Rectal smooth muscle tissue (tissue), 1 donor: ENCODE data around the gene C10orf71.

ENCODE experiments used
- H3K27ac ChIP-seq: one replicate; pipeline ENCODE4 v1.7.0; 2013; ENCODE audit warnings: low read depth, low read length, inconsistent platforms
- H3K27me3 ChIP-seq: one replicate; pipeline ENCODE4 v1.7.0; 2013; ENCODE audit warnings: low read length; ENCODE audit not compliant: control insufficient read depth, insufficient read depth
- H3K36me3 ChIP-seq: one replicate; pipeline ENCODE4 v1.7.0; 2013; ENCODE audit warnings: low read length; ENCODE audit not compliant: control insufficient read depth, insufficient read depth
- H3K4me1 ChIP-seq: one replicate; pipeline ENCODE4 v1.7.0; 2013; ENCODE audit warnings: low read length; ENCODE audit not compliant: control insufficient read depth, insufficient read depth
- H3K4me3 ChIP-seq: one replicate; pipeline ENCODE4 v1.7.0; 2013; ENCODE audit warnings: low read length
- H3K9ac ChIP-seq: one replicate; pipeline ENCODE4 v1.7.0; 2013; ENCODE audit warnings: low read length

Gene C10orf71, protein sequence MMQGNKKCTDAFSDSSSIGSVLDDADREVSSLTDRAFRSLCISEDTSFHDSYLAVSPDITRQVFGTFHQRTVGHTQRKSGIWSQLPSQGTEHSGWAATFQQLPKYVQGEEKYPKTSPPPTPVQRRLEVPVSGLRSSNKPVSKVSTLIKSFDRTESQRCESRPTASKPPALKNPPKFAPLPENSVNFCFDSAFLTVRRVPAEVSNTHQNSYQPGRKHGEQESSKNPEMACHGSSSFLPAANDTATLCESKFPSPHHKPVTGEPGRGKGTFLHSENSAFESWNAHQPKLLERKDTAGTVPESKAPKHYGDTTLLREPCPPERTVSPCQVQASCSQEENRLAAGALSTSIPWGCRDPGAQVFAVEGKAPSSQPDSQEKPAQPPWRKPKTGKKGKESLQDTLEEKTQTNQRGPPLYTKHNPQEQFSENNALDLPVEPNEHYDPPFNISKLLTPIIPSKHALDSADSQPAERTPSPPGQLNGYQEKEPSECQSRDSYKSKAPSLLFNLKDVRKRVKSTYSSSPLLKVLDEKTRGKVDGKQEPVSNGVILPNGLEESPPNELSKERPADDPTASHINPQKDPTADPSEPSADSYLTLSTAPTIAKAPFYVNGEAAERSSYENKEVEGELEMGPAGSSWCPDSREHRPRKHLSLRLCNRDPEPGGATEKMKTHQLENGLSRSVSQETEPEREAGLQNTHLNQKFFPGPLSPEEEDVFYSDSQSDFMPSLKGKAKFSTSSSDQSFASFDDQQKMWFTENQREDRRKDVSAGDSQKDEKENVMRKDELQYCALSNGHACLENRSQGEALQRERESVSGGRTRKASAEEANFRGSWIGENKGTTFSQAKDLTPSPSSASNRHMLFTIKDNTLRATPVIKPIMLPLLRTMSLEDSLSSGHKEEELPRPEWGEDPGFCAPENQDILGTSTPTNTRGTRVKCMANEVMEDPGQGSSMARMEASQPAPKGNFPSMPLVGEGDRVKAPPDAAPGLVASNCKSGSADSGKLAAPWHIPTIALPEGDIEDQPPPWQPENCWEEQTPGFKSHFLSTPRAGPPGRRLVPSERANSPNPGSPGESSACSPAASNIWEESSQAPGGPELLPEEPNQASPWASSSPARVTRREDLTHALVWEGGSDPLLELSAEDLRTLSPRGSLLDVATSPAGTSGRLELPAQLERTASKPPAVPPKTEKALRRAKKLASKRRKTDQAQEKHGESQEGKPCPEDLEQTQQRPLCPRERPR (N-terminal part only)

DNA sequence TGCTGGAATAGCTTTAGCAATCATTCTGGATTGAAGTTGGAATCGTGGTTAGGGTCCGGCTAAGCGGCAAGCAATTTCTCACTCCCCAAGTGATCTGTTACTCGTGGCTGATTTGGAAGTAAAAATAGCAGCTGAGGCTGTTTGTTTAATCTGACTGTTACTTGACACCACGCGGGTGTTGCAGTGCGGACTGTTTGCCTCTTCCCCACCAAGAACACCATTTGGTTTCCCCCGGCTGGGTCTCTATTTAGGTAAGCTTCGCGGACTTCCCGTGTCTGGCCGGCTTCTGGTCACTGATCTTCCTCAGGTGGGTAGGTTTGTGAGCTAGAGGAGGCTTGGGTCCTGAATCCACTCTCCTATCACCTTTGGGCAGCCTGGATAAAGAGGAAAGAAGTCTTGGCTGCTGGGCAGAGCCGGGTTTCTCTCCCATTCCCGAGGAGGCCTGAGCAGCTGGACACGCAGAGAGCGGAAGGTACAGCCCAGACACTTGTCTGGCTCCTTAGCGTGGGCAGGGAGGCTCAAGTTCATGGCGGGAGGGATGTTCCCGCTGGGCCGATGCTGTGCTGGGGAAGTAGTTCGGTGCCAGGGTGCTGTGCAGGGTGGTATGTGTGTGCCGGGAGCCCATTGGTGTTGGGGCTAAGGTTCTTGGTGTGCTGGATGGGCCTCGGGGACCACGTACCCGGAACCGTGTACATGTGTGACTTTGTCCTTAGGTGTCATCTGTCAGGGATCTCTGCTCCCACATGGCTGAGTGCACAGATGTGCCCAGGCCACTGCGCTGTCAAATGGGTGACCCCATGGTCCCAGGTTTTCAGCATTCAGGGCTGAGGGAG lies at the start of gene C10orf71:
Gene C10orf71, plus strand, starts transcription at position 188 of the 833 bp plus-strand sequence. CDS start 23,376 bp downstream, outside the sequence.
- Histone ChIP-seq H3K4me1 (no peaks in the 10 kb centered on the region), H3K27me3 (no peaks in the 10 kb centered on the region), H3K9ac (no peak within 1 kb of the TSS), H3K27ac (no peak within 1 kb of the TSS), H3K4me3 (no peak within 1 kb of the TSS), H3K36me3 (no peaks in the 10 kb centered on the region)

DNA sequence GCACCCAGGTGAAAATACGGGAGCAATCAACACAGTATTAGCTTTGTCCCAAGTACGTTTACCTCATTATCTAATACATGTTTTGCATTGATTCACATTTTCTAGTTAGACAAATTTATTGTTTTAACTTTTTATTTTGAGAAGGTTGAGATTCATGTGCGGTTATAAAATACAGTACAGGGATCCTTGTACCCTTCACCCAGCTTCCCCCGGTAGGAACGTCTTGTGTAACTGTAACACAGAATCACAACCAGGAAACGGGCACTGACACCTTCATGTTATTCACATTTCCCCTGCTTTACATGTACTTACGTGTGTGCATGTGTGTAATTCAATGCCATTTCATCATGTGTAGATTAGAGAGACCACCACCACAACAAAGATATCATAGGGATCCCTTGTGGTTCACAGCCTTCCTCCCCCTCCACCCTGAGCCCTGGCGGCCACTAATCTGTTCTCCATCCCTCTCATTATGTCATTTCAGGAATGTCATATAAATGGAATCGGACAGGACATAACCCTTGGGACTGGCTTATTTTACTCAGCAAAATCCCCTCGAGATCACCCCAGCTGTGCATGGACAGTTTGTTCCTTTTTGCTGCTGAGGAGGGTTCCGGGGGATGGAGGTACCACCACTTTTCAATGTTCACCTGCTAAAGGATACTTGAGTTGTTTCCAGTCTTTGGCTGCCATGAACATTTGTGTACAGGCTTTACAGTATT lies 46.5 kb upstream of the C10orf71 start:
- Histone ChIP-seq H3K4me1 (no peaks in the 10 kb centered on the region), H3K27me3 (no peaks in the 10 kb centered on the region), H3K36me3 (no peaks in the 10 kb centered on the region), H3K4me3 (no peak overlapping the region), H3K9ac (no peak overlapping the region), H3K27ac (no peak overlapping the region)

DNA sequence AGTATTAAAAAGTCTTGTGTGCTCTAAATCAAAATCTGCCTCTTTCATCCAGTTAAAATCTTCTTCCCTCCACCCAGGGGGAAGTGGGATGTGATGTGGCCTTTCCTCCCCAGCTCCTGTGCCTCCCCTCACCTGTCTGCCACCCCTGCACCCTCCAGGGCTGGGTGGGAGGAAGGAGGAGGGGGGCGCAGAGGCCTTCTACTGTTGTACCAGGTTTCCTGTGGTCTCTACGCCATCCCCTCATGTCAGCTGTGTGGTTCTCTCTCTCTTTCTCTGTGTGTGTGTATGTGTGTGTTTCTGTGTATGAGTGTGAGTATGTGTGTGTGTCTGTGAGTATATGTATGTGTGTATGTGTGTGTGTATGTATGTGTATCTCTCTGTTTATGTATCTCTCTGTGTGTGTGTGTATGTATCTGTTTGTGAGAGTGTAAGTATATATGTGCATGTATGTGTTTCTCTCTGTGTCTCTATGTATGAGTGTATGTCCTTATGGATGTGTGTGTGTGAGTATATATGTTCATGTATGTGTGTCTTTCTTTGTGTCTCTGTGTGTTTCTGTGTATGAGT lies 45.5 kb upstream of the C10orf71 start:
- no peak overlapping the region for H3K9ac ChIP-seq
- no peak overlapping the region for H3K4me3 ChIP-seq
- H3K36me3 ChIP-seq, result no peaks in the 10 kb centered on the region
- no peak overlapping the region for H3K27ac ChIP-seq
- no peaks in the 10 kb centered on the region for H3K4me1 ChIP-seq
- H3K27me3 ChIP-seq, result no peaks in the 10 kb centered on the region

DNA sequence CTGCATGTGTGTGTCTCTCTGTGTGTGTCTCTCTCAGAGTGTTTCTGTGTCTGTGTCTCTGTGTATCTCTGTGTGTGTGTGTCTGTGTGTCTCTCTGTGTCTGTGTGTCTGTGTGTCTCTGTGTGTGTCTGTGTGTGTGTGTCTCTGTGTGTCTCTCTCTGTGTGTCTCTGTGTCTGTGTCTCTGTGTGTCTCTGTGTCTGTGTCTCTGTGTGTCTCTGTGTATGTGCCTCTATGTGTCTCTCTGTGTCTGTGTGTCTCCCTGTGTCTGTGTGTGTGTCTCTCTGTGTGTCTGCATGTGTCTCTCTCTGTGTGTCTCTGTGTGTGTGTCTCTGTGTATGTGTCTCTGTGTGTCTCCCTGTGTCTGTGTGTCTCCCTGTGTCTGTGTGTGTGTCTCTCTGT lies 44.8 kb upstream of the C10orf71 start:
- Histone ChIP-seq H3K27ac (no peak overlapping the region), H3K4me1 (no peaks in the 10 kb centered on the region), H3K9ac (no peak overlapping the region), H3K36me3 (no peaks in the 10 kb centered on the region), H3K27me3 (no peaks in the 10 kb centered on the region), H3K4me3 (no peak overlapping the region)

DNA sequence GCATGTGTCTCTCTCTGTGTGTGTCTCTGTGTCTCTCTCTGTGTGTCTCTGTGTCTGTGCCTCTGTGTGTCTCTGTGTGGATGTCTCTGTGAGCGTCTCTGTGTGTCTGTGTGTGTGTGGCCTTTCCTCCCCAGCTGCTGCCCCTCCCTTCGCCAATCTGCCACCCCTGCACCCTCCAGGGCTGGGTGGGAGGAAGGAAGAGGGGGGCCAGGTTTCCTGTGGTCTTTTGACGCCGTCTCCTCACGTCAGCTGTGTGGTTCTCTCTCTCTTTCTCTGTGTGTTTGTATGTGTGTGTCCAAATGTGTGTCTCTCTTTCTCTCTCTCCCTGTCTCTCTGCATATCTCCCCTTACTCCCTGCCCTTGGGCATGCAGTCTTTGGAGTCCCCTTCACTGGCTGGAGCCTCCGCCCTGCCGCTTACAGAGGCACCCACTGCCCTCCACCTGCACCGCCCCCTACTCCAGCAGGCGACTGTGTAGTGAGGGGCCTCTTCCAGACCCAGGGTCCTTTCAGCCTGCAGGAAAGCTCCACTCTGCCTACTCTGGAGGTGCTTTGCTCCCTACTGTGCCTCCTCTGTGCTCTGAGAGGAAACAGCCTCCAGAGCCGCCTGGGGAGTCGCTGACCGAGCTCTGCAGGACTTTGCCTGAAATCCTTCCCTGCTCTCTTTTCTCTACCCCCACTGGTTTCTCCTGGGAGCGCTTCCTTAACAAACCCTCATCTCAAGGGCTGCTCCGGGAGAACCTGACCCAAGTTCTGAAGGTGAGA lies 44.2 kb upstream of the C10orf71 start:
- Histone ChIP-seq H3K4me1 (no peaks in the 10 kb centered on the region), H3K4me3 (no peak overlapping the region), H3K27me3 (no peaks in the 10 kb centered on the region), H3K36me3 (no peaks in the 10 kb centered on the region), H3K27ac (no peak overlapping the region), H3K9ac (no peak overlapping the region)

DNA sequence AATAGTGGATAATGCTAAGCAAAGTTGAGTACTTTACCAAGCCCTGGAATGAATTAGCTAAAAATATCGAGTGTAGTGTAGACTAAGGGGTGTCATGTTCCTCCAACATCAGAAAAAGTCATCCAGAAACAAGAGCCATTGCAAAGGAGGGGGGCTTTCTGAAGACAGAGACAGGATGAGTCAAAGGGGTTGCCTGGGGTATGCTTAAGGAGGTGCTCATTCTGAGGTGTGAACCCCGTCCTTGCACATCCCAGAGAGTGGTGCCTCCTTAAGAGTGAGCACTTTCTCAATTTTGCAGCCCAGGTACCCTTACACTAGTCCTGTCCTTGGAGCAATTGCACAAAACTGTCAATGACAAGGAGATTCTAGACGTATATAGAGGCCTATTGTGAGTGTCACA lies 43.1 kb upstream of the C10orf71 start:
- Histone ChIP-seq H3K4me1 (no peaks in the 10 kb centered on the region), H3K27me3 (no peaks in the 10 kb centered on the region), H3K4me3 (no peak overlapping the region), H3K36me3 (no peaks in the 10 kb centered on the region), H3K9ac (no peak overlapping the region), H3K27ac (no peak overlapping the region)

DNA sequence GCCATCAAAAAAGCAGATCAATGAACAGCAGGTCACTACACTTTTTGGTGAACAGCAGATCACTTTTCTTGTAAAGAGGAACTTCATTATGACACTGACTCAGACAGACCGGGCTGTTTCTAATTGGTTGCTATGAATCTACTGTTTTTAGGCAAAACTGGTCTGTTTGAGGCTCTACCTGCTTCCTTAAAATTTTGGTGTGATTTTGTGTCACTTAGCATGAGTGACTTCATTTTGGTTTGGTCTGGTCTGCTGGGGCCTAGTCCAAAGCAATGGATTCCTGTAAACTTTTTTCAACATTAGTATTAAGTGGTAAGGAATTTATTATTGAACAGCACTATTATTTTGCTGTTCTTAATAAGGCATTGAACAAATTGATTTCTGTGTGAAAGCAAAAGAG lies 41.8 kb upstream of the C10orf71 start:
- Histone ChIP-seq H3K4me1 (no peaks in the 10 kb centered on the region), H3K4me3 (no peak overlapping the region), H3K27me3 (no peaks in the 10 kb centered on the region), H3K27ac (no peak overlapping the region), H3K36me3 (no peaks in the 10 kb centered on the region), H3K9ac (no peak overlapping the region)

DNA sequence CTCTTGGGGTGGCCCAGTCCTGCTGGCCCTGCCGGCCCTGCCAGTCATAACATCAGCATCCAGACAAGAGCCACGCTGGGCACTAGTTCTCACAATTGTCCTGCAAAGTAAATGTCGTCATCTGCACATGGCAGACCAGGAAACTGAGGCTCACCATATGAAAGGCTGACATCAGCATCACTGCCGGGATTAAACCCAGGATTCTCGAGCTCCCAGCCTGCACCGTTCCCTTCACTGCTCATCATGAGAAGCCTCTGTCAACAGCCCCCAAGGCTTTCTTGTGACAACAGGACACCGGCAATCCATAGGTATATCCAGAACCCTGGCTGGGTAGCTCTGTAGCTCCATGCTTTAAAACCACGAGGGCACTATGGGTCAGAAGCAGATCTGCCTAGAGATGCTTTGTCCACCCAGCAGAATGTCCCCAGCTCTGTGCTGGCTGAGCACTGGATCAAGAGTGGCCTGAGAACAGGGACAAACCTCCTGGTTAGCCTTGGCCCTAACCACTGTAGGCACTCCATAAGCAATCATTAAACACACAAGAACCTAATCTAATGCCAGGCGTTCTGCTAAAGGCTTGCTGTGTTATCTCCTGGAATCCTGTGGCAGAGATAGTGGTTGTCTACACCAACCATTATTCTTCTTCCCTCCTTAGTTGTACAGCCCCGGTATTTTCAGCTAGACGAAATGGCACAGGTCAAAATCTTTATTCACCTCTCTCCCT lies 41.2 kb upstream of the C10orf71 start:
- Histone ChIP-seq H3K4me1 (no peaks in the 10 kb centered on the region), H3K4me3 (no peak overlapping the region), H3K36me3 (no peaks in the 10 kb centered on the region), H3K27me3 (no peaks in the 10 kb centered on the region), H3K9ac (no peak overlapping the region), H3K27ac (no peak overlapping the region)

DNA sequence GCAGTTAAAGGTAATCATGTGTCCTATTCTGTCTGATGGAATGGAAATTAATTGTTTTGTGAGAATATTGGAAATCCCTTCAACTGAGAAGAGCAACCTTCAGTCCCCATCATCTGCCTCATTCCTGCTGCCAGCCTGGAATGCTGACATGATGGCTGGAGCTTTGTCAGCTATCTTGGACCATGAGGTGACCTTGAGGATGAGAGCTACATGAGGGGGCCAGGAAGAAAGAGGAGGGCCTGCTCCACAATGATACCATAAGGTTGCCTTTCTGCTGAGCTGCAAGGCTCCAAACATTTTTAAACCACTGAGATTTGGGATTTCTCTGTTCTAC lies 40.7 kb upstream of the C10orf71 start:
- Histone ChIP-seq H3K4me3 (no peak overlapping the region), H3K27me3 (no peaks in the 10 kb centered on the region), H3K36me3 (no peaks in the 10 kb centered on the region), H3K4me1 (no peaks in the 10 kb centered on the region), H3K9ac (no peak overlapping the region), H3K27ac (no peak overlapping the region)

DNA sequence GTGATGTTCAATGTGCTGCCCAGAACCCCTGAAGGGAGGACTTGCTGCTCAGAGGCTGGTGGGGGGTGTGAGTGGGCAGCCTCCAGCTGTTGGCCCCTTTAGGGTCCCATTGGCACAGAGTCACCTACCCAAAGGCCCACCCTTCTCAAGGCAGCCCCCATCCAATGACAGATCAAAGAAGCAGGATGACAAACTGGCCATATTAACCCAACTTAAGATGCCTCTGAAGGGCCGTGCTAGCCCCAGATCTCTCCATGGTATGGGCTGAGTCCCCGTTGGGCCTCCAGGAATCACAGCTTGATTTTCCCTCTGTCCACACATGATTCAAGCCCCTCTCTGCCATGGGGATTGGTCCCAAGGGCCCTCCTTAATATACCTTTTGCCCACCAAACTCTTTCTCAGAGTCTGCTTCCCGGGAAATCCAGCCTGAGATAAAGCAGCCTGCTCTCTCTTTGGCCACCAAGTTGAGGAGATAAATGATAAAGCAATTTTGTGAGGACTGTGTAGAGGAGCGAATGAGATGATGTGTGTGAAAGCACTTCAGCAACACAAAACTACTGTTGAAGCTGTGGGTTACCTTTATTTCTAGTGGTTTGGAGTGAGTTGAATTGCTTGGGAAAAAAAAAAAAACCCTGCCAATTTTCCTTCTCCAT lies 38.2 kb upstream of the C10orf71 start:
- no peaks in the 10 kb centered on the region for H3K27me3 ChIP-seq
- no peak overlapping the region for H3K4me3 ChIP-seq
- no peaks in the 10 kb centered on the region for H3K36me3 ChIP-seq
- H3K4me1 ChIP-seq, result no peaks in the 10 kb centered on the region
- H3K9ac ChIP-seq, result no peak overlapping the region
- no peak overlapping the region for H3K27ac ChIP-seq
